Common myeloid progenitor, CD34-positive (primary cell): Measurements from ENCODE around the gene TBK1. TPM values are rescaled to one million over a fixed set of nuclear protein-coding genes. Genes with fewer than 3 reads are reported as not detected.

Source experiments
- CTCF ChIA-PET: fragments of 350-600 bp; sonication (Branson Sonifier 250); formaldehyde crosslinking; loops from one replicate; lab custom pipeline; 2021; ENCODE audit warnings: antibody characterized with exemption; lab: Charles Lee
- POLR2A ChIA-PET: fragments of 350-600 bp; sonication (Branson Sonifier 250); formaldehyde crosslinking; loops from one replicate; lab custom pipeline; 2021; ENCODE audit warnings: antibody characterized with exemption; lab: Charles Lee
- DNase-seq, 3 donors: peaks; one replicate each; pipeline versions ENCODE4 v3.0.0 to v3.0.0-alpha.2; 2013
- H3K27ac ChIP-seq, 2 experiments: 1 replicate in 1 of 2; 2 replicates in 1 of 2; pipeline ENCODE4 v1.7.0; 2013; ENCODE audit warnings: inconsistent platforms in 2 of 2, low read length in 2 of 2, mild to moderate bottlenecking in 2 of 2, low read depth in 1 of 2, moderate library complexity in 1 of 2; ENCODE audit not compliant: severe bottlenecking in 2 of 2, insufficient read depth in 1 of 2, poor library complexity in 1 of 2
- H3K27me3 ChIP-seq, 5 experiments: replicated peaks in 2 of 5; 1 replicate in 3 of 5; 2 replicates in 2 of 5; pipeline versions ENCODE4 v1.6.1 to v1.7.0; 2013; ENCODE audit warnings: low read length in 4 of 5, mild to moderate bottlenecking in 2 of 5, moderate library complexity in 2 of 5, inconsistent platforms in 1 of 5; ENCODE audit not compliant: insufficient read depth in 5 of 5, control insufficient read depth in 4 of 5
- H3K36me3 ChIP-seq, 4 experiments: 1 replicate in 2 of 4; 2 replicates in 2 of 4; pipeline versions ENCODE4 v1.6.1 to v1.7.0; 2013; ENCODE audit warnings: low read length in 3 of 4, control low read depth in 1 of 4, mild to moderate bottlenecking in 1 of 4; ENCODE audit not compliant: control insufficient read depth in 4 of 4, insufficient read depth in 4 of 4
- H3K4me1 ChIP-seq, 4 experiments: 1 replicate in 3 of 4; 2 replicates in 1 of 4; pipeline versions ENCODE4 v1.6.1 to v1.7.1; 2013; ENCODE audit warnings: low read length in 3 of 4, mild to moderate bottlenecking in 3 of 4, control low read depth in 1 of 4, inconsistent platforms in 1 of 4, moderate library complexity in 1 of 4; ENCODE audit not compliant: control insufficient read depth in 4 of 4, insufficient read depth in 4 of 4; ENCODE audit errors: control extremely low read depth in 1 of 4
- H3K4me3 ChIP-seq, 7 experiments: 1 replicate in 4 of 7; 2 replicates in 3 of 7; pipeline versions ENCODE4 v1.5.1 to v1.7.0; 2013; ENCODE audit warnings: mild to moderate bottlenecking in 7 of 7, low read length in 6 of 7, moderate library complexity in 6 of 7, inconsistent platforms in 2 of 7, low read depth in 2 of 7, control low read depth in 1 of 7; ENCODE audit not compliant: insufficient read depth in 4 of 7, control insufficient read depth in 1 of 7; ENCODE audit errors: extremely low read depth in 1 of 7
- H3K9me3 ChIP-seq, 5 experiments: 1 replicate in 4 of 5; 2 replicates in 1 of 5; pipeline versions ENCODE4 v1.6.1 to v1.7.1; 2013; ENCODE audit warnings: low read length in 4 of 5, mild to moderate bottlenecking in 2 of 5, inconsistent platforms in 1 of 5, low read depth in 1 of 5, moderate library complexity in 1 of 5; ENCODE audit not compliant: control insufficient read depth in 4 of 5, insufficient read depth in 2 of 5; ENCODE audit errors: control extremely low read depth in 1 of 5
- WGBS: methylation state at CpG from one replicate; pipeline ENCODE4 v1.1.5; 2013; ENCODE audit not compliant: insufficient coverage; 5-methylcytosine and 5-hydroxymethylcytosine counted together
- polyA plus RNA-seq: library from polyadenylated mRNA; unstranded; fragments of 120-200 nt; gene quantifications from one replicate; pipeline ENCODE4 v1.2.1, GENCODE V29; 2013

The TBK1 gene
- polyA plus RNA-seq, result 21.7 TPM

GRCh38 chr12:64451687-64452558 lies at the start of gene TBK1:
Gene TBK1 (plus strand): TSS chr12:64452120. CDS start chr12:64455871, 3,751 bp downstream.
- Histone ChIP-seq H3K27me3 (no peaks in the 10 kb centered on the region), H3K36me3 (peaks cover 4 to 14% (median 7%) of the 10 kb centered on the region in 4 experiments), H3K4me3 (peak within 1 kb of the TSS; percentile 90 to 99 (median 96)), H3K4me1 (peaks cover 2 to 35% (median 22%) of the 10 kb centered on the region in 4 experiments), H3K27ac (peak within 1 kb of the TSS; percentile 90 to 95), H3K9me3 (no peaks in the 10 kb centered on the region)
- 0% methylated on average over 71 of the region's 94 CpGs for WGBS
- peak; percentile 52 to 78 (median 65) for DNase-seq
- POLR2A ChIA-PET, result no interaction called here
- CTCF ChIA-PET, result no interaction called here

- Histone ChIP-seq H3K4me1 (peaks cover 0 to 19% (median 13%) of the 10 kb centered on the region in 4 experiments), H3K4me3 (no peak overlapping the region), H3K9me3 (no peaks in the 10 kb centered on the region), H3K27me3 (no peaks in the 10 kb centered on the region), H3K27ac (no peak overlapping the region), H3K36me3 (no peaks in the 10 kb centered on the region)
- no peak for DNase-seq
- 100% methylated on average over 2 of the region's 5 CpGs for WGBS
- CTCF ChIA-PET, result no interaction called here
- POLR2A ChIA-PET, result no interaction called here
Observed at GRCh38 chr12:64402181-64402580, 49.7 kb upstream of the TBK1 start.

DNA sequence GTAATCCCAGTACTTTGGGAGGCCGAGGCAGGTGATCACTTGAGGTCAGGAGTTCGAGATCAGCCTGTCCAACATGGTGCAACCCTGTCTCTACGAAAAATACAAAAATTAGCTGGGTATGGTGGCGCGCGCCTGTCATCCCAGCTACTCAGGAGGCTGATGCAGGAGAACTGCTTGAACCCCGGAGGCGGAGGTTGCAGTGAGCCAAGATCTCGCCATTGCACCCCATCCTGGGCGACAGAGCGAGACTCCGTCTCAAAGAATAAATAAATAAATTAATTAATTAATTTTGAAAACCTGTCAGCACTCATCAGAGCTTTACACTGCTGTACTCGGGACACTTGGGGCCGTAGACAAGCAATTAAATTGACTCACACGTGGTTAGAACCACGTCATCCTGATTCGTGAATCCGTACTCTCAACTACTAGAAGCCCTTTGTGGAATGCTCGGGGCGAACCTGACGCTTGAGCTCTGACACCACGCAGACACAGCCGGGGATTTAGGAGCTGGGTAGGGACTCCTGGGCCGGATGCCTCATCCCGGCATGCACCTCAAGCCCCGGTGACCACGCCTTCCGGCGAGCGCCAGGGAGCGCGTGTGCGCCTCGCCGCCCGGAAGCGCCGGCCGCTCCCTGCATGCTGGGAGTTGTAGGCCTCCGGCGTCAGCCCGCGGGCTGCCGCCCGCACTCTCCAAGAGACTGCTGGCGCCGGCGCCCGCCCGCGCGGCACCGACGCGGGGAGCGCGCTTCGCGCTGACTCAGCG lies 48.0 kb upstream of the TBK1 start, which contains the start of gene XPOT:
Gene XPOT, plus strand, starts transcription at position 686 of the 763 bp plus-strand sequence. CDS start 5,644 bp downstream, outside the sequence.
- CTCF ChIA-PET, result no interaction called here
- no peaks in the 10 kb centered on the region for H3K9me3 ChIP-seq
- peak within 1 kb of the TSS; percentile 80 to 94 for H3K27ac ChIP-seq
- DNase-seq, result peak; percentile 97 to 99 (median 98)
- H3K36me3 ChIP-seq, result peaks cover 0 to 3% (median 0%) of the 10 kb centered on the region in 4 experiments
- no peaks in the 10 kb centered on the region for H3K27me3 ChIP-seq
- peaks cover 0 to 19% (median 13%) of the 10 kb centered on the region in 4 experiments for H3K4me1 ChIP-seq
- peak within 1 kb of the TSS; percentile 67 to 96 (median 91) for H3K4me3 ChIP-seq
- 19% methylated on average over 29 of the region's 60 CpGs for WGBS
- POLR2A ChIA-PET, result interaction anchor here (0.6 to 0.9 kb wide), 3 partner anchors 14 to 49 kb away, joined by 3 read pairs; no protein-coding TSS in a partner anchor

- Histone ChIP-seq H3K27ac (peak overlapping the region; percentile 80 to 94), H3K4me1 (peaks cover 0 to 19% (median 13%) of the 10 kb centered on the region in 4 experiments), H3K4me3 (peak overlapping the region; percentile 60 to 96 (median 90)), H3K36me3 (peaks cover 0 to 3% (median under 1%) of the 10 kb centered on the region in 4 experiments), H3K9me3 (no peaks in the 10 kb centered on the region), H3K27me3 (no peaks in the 10 kb centered on the region)
- ChIA-PET CTCF (no interaction called here), POLR2A (interaction anchor here (0.6 to 0.8 kb wide), 2 partner anchors 13 to 49 kb away, joined by 3 read pairs; no protein-coding TSS in a partner anchor)
- 0% methylated on average over 51 of the region's 78 CpGs for WGBS
- peak; percentile 73 to 92 (median 92) for DNase-seq
Observed at GRCh38 chr12:64404470-64405256, 47.3 kb upstream of the TBK1 start.

DNA sequence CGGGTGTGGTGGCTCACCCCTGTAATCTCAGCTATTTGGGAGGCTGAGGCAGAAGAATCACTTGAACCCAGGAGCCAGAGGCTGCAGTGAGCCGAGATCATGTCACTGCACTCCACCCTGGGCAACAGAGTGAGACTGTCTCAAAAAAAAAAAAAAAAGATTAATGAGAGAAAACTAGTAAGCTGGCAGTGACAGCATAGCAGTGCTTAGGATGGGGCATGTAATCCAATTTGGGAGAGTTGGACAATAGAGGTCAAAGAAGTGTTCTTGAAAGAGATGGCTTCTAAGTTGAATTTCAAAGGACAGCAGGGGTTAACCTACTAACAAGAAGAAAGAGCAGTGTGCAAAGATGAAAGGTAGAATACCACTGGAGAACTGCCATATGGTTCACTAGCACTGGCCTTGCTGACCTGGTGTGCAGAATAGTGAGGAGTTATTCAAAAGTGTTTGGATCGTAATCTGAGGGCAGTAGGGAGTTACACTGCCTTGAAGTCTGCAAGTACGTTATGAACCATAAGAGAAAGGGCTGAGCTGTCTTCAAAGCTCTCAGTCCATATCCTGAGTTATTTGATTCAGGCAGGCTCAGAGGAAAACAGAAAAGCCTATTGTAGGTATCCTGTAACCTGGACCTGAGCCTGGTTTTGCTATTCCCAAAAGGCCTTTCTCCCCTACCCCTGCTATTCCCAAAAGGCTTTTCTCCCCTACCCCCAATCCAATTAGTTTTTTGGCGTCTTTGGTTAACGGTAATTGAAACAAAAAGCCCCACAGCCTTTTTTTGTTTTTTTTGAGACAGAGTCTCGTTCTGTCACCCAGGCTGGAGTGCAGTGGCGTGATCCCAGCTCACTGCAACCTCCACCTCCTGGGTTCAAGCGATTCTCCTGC lies 44.3 kb upstream of the TBK1 start:
- Histone ChIP-seq H3K4me1 (peaks cover 0 to 19% (median 13%) of the 10 kb centered on the region in 4 experiments), H3K27ac (no peak overlapping the region), H3K4me3 (no peak overlapping the region), H3K27me3 (no peaks in the 10 kb centered on the region), H3K9me3 (no peaks in the 10 kb centered on the region), H3K36me3 (peaks cover 8 to 27% (median 16%) of the 10 kb centered on the region in 4 experiments)
- ChIA-PET CTCF (no interaction called here), POLR2A (interaction anchor here (0.6 kb wide), 1 partner anchor 18 kb away, joined by 3 read pairs; no protein-coding TSS in a partner anchor)
- no peak for DNase-seq
- WGBS, result 88% methylated on average over 6 of the region's 9 CpGs

- ChIA-PET POLR2A (no interaction called here), CTCF (no interaction called here)
- Histone ChIP-seq H3K27me3 (no peaks in the 10 kb centered on the region), H3K4me1 (peaks cover 0 to 5% (median 1%) of the 10 kb centered on the region in 4 experiments), H3K4me3 (no peak overlapping the region), H3K9me3 (peaks cover 0 to 1% (median 0%) of the 10 kb centered on the region in 5 experiments), H3K36me3 (peaks cover 22 to 61% (median 35%) of the 10 kb centered on the region in 4 experiments), H3K27ac (no peak overlapping the region)
- WGBS, result 80% methylated on average over 1 of the region's 2 CpGs
- no peak for DNase-seq
Observed at GRCh38 chr12:64411427-64411826, 40.5 kb upstream of the TBK1 start.
